Stimulated activated CD4-positive, alpha-beta T cell treated with anti-CD3 and anti-CD28 coated beads, Interleukin-1b, Interleukin-23, amount 100 ng/mL, for 4 hours (primary cell): ENCODE data around the gene LEFTY2.
"Not testable (repeated sequence)": the region's sequence is repeated elsewhere in the genome, so short reads cannot be mapped to it uniquely, and the experiment has no call there.

Experiments used
- DNase-seq, 2 donors: peaks; one replicate each; pipeline ENCODE4 v3.0.0-alpha.2; 2020; ENCODE audit warnings: low read depth in 2 of 2

LEFTY2 gene

DNA sequence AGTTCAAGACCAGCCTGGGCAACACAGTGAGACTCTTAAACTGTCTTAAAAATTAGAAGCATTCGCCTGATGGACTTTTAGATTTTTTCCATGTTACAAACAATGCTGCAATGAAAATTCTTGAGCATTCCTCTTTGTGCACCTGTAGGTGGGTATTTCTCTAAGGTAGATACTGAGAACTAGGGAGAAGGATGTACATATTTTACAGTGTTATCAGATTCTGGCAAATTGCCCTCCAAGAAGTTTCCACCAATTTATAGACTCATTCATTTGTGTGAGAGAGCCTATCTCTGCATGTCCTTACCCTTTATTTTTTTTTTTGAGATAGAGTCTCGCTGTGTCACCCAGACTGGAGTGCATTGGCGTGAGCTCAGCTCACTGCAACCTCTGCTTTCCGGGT lies 12.3 kb upstream of the LEFTY2 start:
- no peak for DNase-seq

DNA sequence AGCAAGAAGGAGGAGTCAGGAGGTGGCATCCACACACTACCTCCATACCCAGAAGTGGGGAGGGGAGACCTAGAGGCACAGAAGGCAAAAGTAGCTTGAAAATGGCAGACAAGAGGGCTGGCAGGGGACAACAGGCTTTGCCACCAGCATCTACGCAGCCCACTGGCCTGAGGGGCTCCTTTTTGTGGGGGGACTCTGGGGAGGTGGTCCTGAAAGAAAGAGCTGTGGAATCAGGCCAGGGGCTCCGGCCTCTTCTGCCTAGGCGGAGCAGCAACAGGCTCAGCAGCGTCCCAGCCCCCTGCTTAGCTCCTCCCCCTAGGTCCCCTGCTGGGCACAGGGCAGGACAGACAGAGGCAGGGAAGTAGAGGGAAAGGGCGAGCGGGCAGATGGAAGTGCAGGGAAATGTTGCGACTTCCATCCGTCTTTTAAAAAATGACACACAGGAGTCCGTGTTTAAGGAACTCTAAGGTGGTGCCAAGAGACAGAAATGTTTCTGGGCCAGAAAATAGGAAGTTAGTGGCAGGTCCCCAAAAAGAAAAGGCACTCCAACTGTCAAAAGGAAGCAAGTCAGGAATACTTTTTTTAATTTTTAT lies 10.0 kb upstream of the LEFTY2 start:
- DNase-seq: no peak

DNA sequence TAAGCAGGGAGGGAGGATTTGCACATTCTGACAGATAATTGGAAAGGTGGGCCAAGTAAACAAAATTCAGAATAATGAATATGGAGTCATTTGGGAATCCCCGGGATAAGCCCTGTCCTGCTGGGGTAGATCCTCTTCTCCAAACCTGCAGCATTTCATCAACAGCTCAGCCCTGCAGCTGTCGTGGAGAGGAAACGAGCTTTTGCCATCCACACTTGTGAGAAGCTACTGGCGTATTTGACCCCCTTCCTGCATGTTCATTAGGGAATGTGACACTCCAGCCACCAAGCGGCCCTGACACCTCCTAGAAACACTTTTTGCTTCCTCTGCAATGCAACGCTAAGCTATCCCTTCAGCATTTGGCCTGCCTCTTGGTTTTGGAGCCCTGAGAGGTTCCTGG lies 8.0 kb upstream of the LEFTY2 start:
- no peak for DNase-seq

DNA sequence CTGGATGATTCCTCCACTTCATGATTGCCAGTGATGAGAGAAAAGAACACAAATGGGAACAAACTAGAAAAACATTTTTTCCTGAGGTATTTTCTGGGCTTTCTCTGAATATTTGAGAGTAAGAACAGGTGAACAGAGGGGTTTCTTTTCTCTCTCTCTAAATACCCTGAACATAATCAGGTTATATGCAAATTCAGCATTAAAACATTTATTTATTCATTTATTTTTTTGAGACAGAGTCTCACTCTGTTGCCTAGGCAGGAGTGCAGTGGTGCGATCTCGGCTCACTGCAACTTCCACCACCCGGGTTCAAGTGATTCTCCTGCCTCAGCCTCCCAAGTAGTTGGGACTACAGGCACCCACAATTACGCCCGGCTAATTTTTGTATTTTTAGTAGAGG lies 5.8 kb upstream of the LEFTY2 start:
- no peak for DNase-seq

DNA sequence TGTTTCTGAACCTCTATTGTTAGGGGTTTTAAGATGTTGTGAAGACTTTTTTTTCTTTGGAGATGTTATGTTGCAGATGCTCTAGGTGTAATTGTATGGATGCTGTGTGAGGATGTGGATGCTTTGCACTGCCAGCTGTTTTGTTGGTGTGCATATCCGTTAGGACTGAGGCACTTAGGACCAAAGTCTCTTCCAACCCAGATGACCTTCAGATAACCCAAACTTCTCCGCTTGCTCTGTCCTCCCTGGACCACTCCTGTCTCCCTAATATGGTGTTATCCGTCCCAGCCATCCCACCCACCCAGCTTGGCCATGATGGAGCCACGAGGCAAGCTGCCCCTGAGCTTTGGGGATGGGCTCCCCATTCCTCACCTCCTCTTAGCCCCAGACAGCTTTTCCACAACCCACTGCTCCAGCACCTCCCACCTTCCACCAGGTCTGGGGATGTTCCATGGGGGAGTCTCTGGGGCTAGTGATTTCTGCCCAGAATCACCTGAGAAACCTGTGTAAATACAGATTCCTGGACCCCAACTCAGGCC lies 5.1 kb upstream of the LEFTY2 start:
- no peak for DNase-seq

DNA sequence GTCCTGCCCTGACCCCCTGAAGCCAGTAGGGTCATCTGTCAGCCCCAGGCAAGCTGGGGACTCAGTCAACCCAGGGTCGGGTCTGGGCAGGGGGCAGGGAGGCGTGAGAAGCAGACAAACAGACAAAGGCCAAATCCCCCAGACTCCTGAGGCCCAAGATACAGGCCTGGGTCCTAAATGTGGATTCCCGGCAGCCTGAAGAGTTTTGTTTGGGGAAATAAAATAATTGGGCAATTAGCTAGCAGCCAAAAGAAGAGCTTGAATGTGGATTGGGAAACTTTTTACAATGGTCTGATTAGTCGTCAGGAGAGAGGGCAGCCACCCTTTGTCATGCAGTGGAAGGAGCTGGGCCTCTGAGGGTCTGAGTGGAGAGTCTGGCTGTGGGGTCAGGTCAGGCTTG lies 4.5 kb upstream of the LEFTY2 start:
- no peak for DNase-seq

DNA sequence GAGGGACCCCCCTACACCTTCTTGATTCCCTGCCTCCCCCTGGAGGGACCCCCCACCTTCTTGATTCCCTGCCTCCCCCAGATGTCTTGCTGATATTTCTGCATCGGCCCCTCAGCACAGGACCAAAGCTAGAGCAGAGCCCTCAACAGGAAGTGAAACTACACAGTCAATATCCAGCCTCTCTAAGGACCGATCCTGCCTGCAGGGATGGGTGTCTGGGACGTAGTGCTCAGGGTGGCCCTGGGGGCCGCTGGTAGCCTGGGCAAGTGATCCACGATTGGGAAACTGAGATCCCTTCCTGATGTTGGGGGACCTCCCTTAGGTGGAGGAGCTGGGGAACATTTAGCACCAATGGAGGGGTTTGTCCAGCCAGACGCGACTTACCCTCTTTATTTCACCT lies 3.9 kb upstream of the LEFTY2 start:
- no peak for DNase-seq

DNA sequence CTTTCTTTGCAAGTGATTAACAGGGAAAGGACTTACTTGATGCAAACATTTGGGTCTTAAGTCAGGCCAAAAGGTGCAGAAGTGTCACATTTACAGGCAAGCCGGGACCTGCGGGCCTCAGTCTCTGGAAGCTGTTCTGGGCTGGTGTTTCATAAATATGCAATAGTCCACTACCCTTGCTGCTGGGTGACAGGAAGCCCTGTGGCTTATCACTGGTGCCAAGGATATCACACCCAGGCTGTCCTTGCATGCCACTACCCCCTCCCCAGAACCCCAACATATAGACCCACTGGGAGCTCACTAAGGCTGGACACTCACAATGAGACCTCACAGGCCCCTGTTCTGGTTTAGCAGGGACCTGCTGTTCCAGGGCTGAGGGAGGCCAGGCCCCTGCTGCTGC lies 3.4 kb upstream of the LEFTY2 start:
- DNase-seq: no peak

DNA sequence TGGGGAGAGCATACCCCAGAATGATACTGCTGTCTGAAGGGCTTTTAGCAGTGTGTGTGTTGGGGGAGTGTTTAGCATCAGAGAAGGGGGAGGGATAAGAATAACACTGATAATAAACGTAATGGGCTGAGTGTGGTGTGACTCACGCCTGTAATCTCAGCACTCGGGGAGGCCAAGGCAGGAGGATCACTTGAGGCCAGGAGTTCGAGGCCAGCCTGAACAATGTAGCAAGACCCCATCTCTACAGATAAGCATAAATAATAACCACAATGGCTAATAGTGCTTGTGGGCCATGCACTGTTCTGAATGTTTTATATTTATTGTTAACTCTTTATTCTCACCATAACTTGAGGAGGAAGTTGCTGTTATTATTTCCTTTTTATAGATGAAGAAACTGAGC lies 2.6 kb upstream of the LEFTY2 start:
- DNase-seq: no peak

DNA sequence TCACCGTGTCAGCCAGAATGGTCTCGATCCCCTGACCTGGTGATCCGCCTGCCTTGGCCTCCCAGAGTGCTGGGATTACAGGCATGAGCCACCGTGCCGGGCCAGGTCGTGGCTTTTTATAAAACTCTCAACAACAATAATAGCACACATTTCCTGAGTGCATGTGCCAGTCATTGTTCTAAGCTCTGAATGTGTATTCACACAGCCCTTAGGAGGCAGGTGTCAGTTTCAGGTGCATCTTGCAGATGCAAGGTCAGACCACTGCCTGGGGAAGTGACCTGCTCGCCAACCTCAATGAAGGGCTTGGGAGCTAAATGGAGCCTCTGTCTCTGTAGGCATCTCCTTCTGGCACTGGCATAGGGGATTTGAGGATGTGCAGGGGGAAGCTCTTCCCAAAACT lies 1.6 kb upstream of the LEFTY2 start:
- no peak for DNase-seq

DNA sequence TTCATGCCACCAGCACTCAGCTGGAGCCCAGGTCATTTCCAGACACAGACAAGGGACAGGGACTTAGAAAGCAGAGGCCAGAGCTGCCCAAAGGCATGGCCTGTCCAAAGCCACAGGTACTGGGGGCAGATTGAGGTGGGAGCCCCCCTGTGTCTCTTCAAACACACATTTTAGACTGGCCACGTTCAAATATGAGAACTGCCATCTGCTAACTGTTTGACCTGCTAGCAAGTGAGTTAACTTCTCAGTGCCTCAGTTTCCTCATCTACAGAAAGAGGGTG lies 862 bp upstream of the LEFTY2 start:
- DNase-seq: no peak

DNA sequence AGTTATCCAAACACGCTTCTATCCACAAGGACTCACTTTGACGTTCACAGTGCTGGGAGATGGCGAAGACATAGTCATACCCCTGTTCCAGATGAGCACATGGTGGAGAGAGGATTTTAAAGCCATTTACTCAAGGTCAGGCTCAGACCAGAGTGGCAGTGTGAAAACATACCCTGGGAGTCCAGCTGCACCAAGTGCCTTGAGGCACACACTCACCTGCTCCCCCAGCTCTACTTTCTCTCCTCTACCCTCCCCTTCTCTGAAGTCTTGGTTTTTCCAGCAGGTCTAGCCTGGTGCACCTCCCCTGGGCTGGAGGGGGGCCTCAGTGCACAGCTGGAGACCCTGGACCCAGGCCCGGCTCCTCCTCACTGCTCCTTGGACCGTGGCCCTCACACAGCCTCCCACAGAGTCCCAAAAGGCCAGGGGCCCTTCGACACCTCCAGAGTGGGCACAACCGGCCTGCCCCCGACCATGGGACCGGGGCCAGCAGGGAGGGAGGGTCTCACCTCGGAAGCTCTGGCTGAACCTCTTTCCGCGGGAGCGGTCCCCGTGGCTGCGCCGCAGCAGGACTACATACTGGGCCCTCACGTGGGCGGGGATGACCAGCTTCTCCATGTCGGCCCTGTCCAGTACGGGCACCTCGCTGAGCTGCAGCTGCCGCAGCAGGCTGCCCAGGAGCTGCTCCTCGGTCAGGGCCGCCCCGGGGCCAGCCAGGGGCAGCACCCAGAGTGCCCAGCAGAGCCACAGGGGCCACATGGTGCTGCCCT lies 452 bp downstream of the LEFTY2 start:
- no peak for DNase-seq

DNA sequence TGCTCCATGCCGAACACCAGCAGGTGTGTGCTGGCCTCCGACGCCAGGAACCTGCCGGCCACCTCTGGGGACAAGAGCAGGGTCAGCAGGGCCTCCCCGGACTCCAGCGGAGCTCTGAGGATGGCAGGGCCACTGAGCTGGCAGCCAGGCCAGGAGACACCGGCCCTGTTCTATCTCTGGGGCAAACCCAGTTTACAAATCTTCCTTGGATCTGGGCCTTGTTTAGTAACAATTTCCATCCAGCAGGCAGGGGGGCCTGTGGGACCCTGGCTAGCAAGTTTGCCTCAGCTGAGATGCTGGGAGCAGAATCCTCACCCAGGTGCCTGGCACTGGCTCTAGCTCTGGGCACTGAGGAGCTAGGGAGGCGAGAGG lies 1.1 kb downstream of the LEFTY2 start:
- DNase-seq: not testable (repeated sequence)

DNA sequence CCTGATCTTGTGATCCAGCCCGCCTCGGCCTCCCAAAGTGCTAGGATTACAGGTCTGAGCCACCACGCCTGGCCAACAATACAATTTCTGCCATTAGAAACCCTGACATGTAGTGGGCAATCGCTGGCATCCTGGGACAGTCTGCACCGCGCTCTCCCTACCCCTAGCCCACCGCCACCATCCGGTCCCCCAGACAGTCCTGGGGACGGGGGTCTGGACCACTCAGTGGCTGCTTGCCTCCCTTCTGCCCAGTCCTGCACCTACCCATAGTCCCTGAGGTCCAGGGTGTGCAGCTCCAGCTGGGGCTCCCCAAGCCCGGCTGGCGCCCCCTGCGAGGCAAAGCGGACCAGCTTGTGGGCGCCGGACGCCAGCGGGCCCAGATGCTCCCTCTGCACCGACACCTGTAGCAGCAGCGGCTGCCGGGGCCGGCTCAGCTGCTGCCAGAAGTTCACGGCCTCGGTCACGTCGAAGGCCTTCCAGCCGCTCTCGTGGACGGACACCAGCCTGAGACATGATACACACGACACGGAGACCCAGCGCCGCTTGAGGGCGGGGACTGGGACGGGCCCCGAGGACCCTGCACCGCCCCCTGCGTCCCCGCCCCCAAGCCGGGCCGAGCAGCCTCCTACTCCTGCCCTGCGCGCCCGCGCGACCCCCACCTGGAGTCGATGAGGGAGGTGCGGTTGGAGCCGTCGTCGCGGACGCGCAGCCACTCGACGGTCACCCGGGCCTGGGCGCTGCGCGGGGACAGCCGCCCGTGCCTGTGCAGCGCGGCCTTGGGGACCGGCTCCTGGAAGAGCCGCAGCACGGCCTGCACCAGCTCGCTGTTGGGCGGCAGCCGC lies 1.7 kb downstream of the LEFTY2 start:
- DNase-seq: not testable (repeated sequence)

DNA sequence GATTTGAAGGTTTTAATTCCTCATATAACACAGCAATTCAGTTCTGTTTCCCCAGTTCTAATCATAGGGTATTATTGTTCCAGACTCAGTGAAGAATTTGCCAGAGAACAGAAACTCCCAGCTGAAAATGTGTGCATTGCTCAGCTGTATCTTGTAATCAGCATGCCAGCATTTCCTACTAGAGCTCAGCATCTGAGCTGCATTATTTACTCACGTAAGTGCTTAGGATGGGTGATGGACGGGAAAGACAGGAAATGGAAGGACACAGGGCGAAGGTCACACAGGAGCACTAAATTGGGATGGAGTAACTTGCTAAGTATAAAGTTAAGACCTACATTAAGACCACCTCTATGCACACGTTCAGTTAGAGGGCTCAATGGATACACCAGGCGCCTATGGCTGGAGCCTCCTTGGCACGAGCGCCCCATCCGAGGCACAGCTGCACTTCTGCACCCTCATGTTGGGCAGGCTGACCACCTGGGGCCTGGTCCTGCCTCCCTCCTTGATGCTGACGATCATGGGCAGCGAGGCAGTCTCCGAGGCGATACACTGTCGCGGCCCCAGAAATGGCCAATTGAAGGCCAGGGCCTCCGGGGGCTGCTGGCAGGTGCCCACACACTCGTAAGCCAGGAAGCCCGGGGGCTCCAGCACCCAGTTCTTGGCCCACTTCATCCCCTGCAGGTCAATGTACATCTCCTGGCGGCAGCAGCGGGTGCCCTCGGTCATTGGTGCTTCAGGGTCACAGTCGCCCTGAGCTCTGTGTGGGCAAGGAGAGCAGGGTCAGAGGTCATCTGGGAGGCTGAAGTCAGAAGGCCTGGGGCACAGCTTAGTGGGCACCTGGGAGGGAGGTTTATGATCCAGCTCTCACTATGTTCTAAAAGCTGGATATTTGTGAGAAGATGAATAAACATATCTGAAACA lies 3.7 kb downstream of the LEFTY2 start:
- no peak for DNase-seq

DNA sequence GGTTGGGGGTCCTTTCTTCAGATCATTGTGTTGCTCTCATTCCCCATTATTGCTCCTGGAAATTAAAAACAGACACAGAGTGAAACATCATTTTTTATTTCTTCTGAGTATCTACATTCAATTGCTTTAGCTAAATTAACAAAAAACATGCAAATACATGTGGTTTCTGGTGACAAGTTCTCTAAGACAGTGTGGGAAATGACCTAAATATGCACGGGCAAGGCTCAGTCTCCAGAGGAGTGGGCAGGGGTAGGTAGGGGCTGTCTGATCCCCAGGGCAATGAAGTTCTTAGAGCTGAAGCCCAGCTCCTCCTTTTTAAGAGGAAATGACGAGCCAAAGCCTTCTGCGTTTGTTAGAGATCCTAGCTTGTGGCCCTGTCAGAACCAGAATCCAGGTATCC lies 4.5 kb downstream of the LEFTY2 start:
- no peak for DNase-seq

DNA sequence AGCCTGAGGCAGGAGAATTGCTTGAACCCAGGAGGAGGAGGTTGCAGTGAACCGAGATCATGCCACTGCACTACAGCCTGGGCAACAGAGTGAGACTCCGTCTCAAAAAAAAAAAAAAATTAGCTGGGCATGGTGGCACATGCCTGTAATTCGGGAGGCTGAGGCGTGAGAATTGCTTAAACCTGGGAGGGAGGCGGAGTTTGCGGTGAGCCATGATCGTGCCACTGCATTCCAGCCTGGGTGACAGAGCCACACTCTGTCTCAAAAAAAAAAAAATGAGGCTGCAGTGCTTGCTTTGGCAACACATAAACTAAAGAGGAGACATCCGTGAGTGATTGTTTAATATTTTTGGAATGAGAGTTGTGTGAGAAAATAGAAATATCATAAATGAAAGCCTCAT lies 4.9 kb downstream of the LEFTY2 start:
- DNase-seq: not testable (repeated sequence)

DNA sequence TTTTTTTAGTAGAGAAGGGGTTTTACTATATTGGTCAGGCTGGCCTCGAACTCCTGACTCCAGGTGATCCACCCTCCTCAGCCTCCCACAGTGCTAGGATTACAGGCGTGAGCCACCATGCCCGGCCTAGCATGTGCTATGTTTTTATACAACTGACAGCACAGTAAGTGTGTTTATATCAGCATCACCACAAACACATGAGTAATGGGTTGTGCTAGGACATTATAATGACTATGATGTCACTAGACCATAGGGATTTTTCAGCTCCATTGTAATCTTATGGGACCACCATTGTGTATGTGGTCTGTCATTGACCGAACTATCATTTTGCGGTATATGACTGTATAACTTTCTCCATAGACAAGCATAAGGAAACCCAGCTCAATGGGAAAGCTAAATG lies 6.3 kb downstream of the LEFTY2 start:
- no peak for DNase-seq

DNA sequence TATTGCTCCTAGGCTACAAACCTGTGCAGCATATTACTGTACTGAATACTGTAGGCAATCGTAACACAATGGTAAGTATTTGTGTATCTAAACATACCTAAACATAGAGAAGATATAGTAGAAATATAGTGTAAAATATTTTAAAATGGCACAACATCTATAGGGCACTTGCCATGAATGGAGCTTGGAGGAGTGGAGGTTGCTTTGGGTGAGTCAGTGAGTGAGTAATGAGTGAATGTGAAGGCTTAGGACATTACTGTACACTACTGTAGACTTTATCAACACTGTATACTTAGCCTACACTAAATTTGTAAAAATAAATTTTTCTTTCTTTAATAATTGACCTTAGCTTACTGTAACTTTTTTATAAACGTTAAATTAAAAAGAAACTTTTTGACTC lies 7.9 kb downstream of the LEFTY2 start:
- DNase-seq: no peak

DNA sequence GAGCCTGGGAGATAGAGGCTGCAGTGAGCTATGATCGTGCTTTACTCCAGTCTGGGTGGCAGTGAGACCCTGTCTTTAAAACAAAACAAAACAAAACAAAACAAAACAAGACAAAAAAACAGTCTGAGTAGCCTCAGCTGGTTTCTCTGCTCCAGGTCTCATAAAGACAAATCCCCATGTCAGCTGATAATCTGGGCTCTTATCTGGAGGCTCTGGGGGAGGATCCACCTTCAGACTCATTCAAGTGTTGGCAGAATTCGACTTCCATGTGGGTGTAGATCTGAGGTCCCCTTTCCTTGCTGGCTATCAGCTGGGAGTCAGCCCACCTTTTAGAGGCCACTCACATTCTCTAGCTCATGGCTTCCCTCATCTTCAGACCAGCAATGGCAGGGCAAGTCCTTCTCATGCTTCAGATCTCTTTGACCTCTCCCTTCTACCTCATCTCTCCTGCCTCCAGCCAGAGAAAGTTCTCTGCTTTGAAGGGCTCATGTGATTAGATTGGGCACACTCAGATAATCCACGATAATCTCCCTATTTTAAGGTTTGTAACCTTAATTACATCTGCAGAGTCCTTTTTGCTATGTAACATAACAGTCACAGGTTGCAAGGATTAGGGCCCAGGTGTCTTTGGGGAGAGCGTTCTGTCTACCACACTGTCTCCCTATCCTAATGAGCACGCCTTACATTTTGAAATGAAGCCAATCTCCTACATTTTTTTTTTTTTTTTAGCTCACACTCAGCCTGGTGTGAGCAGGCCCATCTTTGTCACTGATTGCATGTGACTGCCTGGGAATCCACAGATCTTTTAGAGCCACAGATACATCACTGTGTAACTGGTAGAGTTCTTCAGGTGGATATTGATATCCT lies 9.5 kb downstream of the LEFTY2 start:
- DNase-seq: no peak

DNA sequence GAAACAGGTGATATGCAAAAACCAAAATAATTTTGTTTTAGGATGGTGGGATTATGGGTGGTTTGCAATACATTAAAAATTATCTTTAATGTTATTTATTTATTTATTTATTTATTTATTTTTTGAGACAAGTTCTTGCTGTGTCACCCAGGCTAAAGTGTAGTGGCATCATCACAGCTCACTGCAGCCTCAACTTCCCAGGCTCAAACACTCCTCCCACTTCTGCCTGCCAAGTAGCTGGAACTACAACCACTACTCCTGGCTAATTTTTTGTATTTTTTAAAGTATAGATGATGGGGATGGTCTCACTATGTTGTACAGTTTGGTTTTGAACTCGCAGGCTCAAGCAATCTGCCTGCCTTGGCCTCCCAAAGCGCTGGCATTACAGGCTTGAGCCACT lies 10.5 kb downstream of the LEFTY2 start:
- DNase-seq: no peak
